OCI-LY7 (cell line): ENCODE results near the gene OR2W3. TPM values are rescaled to one million over a fixed set of nuclear protein-coding genes. Genes with fewer than 3 reads are reported as not detected.

Source experiments
- BruUV-seq: library from RNA; stranded (reverse); fragments of 400-500 nt; replicated peaks from 2 replicates; lab custom pipeline; 2021; lab: Mats Ljungman, UMichigan
- CTCF ChIA-PET: fragments of 300-600 bp; sonication (Branson Sonifier 250); formaldehyde crosslinking; loops from one replicate; lab custom pipeline; 2022; ENCODE audit warnings: antibody characterized with exemption; ENCODE audit not compliant: unreplicated experiment; lab: Charles Lee
- POLR2A ChIA-PET: fragments of 300-600 bp; sonication (Branson Sonifier 250); formaldehyde crosslinking; loops from one replicate; lab custom pipeline; 2022; ENCODE audit warnings: antibody characterized with exemption; lab: Charles Lee
- DNase-seq: peaks from one replicate; pipeline ENCODE4 v3.0.0-alpha.2; 2015; ENCODE audit warnings: low spot score
- H2AFZ ChIP-seq: fragments of 200-600 bp; sonication (generic), shearing (Covaris generic); 2 replicates; pipeline ENCODE4 v1.6.1; 2014; ENCODE audit warnings: mild to moderate bottlenecking, antibody characterized with exemption, low read length, moderate library complexity
- H3K27ac ChIP-seq: fragments of 200-600 bp; sonication (generic); 2 replicates; pipeline ENCODE4 v1.5.1; 2014; ENCODE audit warnings: mixed run types, low read depth, mild to moderate bottlenecking, moderate library complexity, low read length, inconsistent platforms; ENCODE audit not compliant: poor library complexity, severe bottlenecking
- H3K36me3 ChIP-seq: fragments of 200-600 bp; sonication (generic); 2 replicates; pipeline ENCODE4 v1.6.1; 2014; ENCODE audit warnings: mild to moderate bottlenecking, antibody characterized with exemption, low read length, moderate library complexity, mixed read lengths; ENCODE audit not compliant: insufficient read depth
- H3K4me1 ChIP-seq: fragments of 200-600 bp; sonication (generic); 2 replicates; pipeline ENCODE4 v1.5.1; 2014; ENCODE audit warnings: mild to moderate bottlenecking, low read length; ENCODE audit not compliant: insufficient read depth, poor library complexity, severe bottlenecking
- H3K4me2 ChIP-seq: fragments of 200-600 bp; sonication (generic); 2 replicates; pipeline ENCODE4 v1.6.1; 2014; ENCODE audit warnings: mild to moderate bottlenecking, low read length
- H3K4me3 ChIP-seq: fragments of 200-600 bp; sonication (generic); 2 replicates; pipeline ENCODE4 v1.5.1; 2014; ENCODE audit warnings: mild to moderate bottlenecking, low read depth, low read length; ENCODE audit not compliant: poor library complexity, severe bottlenecking
- H3K79me2 ChIP-seq: fragments of 200-600 bp; sonication (generic); 2 replicates; pipeline ENCODE4 v1.6.1; 2016; ENCODE audit warnings: low read depth, mild to moderate bottlenecking, low read length, moderate library complexity, mixed read lengths; ENCODE audit not compliant: insufficient read depth
- H3K9me2 ChIP-seq: fragments of 200-600 bp; sonication (generic); 2 replicates; pipeline ENCODE4 v1.6.1; 2016; ENCODE audit warnings: mild to moderate bottlenecking, low read length, mixed read lengths; ENCODE audit not compliant: insufficient read depth
- H3K9me3 ChIP-seq: fragments of 200-600 bp; sonication (generic); 2 replicates; pipeline ENCODE4 v1.6.1; 2014; ENCODE audit warnings: mild to moderate bottlenecking, mixed run types, low read length, mixed read lengths
- H4K20me1 ChIP-seq: fragments of 200-600 bp; sonication (generic); 2 replicates; pipeline ENCODE4 v1.6.1; 2014; ENCODE audit warnings: mild to moderate bottlenecking, antibody characterized with exemption, low read length, moderate library complexity, mixed read lengths; ENCODE audit not compliant: insufficient read depth
- CTCF ChIP-seq: fragments of 200-600 bp; sonication (generic); conservative IDR thresholded peaks from 2 replicates; pipeline ENCODE4 v1.5.1; 2014; ENCODE audit warnings: mild to moderate bottlenecking, antibody characterized with exemption, low read length, moderate library complexity, mixed read lengths
- EZH2phosphoT487 ChIP-seq: fragments of 200-600 bp; sonication (generic); IDR thresholded peaks from 2 replicates; pipeline ENCODE4 v1.6.1; 2018; ENCODE audit warnings: low read depth, borderline replicate concordance, mild to moderate bottlenecking, mixed run types, antibody characterized with exemption, low read length, moderate library complexity, mixed read lengths
- intact Hi-C: fragments of 100-400 bp; cut with micrococcal nuclease; formaldehyde crosslinking; loops from one replicate; pipeline ENCODE4 v1.10.0; 2022; ENCODE audit not compliant: unreplicated experiment
- total RNA-seq, 2 experiments: library from RNA; depleted of rRNA in 1 of 2; stranded (reverse); fragments of >200 nt in 1 of 2; shearing (Covaris generic) in 1 of 2; gene quantifications; 2 replicates each; pipeline ENCODE4 v1.2.3, GENCODE V29; 2014 to 2022

The OR2W3 gene
- total RNA-seq, 2 experiments from 2014 or later = not detected

- no peaks in the 10 kb centered on the region for H3K79me2 ChIP-seq
- H3K9me2 ChIP-seq = no peaks in the 10 kb centered on the region
- no peak within 1 kb of the TSS for H3K27ac ChIP-seq
- intact Hi-C loops = no loop called here
- H2AFZ ChIP-seq = no peak within 1 kb of the TSS
- CTCF ChIA-PET = no interaction called here
- POLR2A ChIA-PET = no interaction called here
- H3K4me1 ChIP-seq = no peaks in the 10 kb centered on the region
- H3K4me3 ChIP-seq = no peak within 1 kb of the TSS
- DNase-seq = no peak
- no peaks in the 10 kb centered on the region for H3K9me3 ChIP-seq
- H3K36me3 ChIP-seq = no peaks in the 10 kb centered on the region
- H3K4me2 ChIP-seq = no peak within 1 kb of the TSS
- no TSS peak for BruUV-seq
- TF ChIP-seq CTCF (no peak), EZH2phosphoT487 (no peak)
- H4K20me1 ChIP-seq = no peaks in the 10 kb centered on the region
These were observed 29.5 kb downstream of the OR2W3 start, which contains the start of gene OR2AJ1 for GRCh38 chr1:247924868-247925267. Gene OR2AJ1, plus strand, starts transcription at chr1:247924889. Its CDS starts 8,880 bp downstream, at chr1:247933769.

- BruUV-seq = no TSS peak
- intact Hi-C loops = loop anchor here (10.0 kb wide), 1 partner anchor 211 kb away; the partner anchor contains the start of gene OR2M5
- Histone ChIP-seq H3K4me2 (no peak overlapping the region), H3K36me3 (no peaks in the 10 kb centered on the region), H2AFZ (no peak overlapping the region), H3K79me2 (no peaks in the 10 kb centered on the region), H3K4me1 (no peaks in the 10 kb centered on the region), H4K20me1 (no peaks in the 10 kb centered on the region), H3K9me3 (no peaks in the 10 kb centered on the region), H3K27ac (no peak overlapping the region), H3K4me3 (no peak overlapping the region), H3K9me2 (no peaks in the 10 kb centered on the region)
- DNase-seq = no peak
- POLR2A ChIA-PET = no interaction called here
- TF ChIP-seq EZH2phosphoT487 (no peak), CTCF (no peak)
- CTCF ChIA-PET = no interaction called here
These were observed 38.6 kb downstream of the OR2W3 start for GRCh38 chr1:247933989-247934388.

- no peaks in the 10 kb centered on the region for H3K36me3 ChIP-seq
- no peak for TF ChIP-seq EZH2phosphoT487
- no peak for TF ChIP-seq CTCF
- no peak overlapping the region for H3K27ac ChIP-seq
- H3K4me2 ChIP-seq = no peak overlapping the region
- no peak overlapping the region for H2AFZ ChIP-seq
- no peaks in the 10 kb centered on the region for H3K9me2 ChIP-seq
- H3K9me3 ChIP-seq = no peaks in the 10 kb centered on the region
- H3K79me2 ChIP-seq = no peaks in the 10 kb centered on the region
- H3K4me1 ChIP-seq = no peaks in the 10 kb centered on the region
- CTCF ChIA-PET = no interaction called here
- intact Hi-C loops = loop anchor here (10.0 kb wide), 1 partner anchor 209 kb away; the partner anchor contains the start of gene OR2M5
- no peak overlapping the region for H3K4me3 ChIP-seq
- H4K20me1 ChIP-seq = no peaks in the 10 kb centered on the region
- POLR2A ChIA-PET = no interaction called here
- BruUV-seq = no TSS peak
- DNase-seq = no peak
These were observed 40.4 kb downstream of the OR2W3 start for GRCh38 chr1:247935781-247936180.
